K562 (cell line): ENCODE data around the gene QPRT. TPM values are rescaled to one million over a fixed set of nuclear protein-coding genes. Genes with fewer than 3 reads are reported as not detected.

ENCODE experiments used
- BRF1 ChIP-seq: IDR thresholded peaks from 3 replicates; pipeline ENCODE4 v1.6.1; 2011; ENCODE audit warnings: borderline replicate concordance, mild to moderate bottlenecking; ENCODE audit not compliant: insufficient read length; ENCODE audit errors: extremely low read depth
- CBFA2T3 ChIP-seq: fragments of 450-650 bp; IDR thresholded peaks from 2 replicates; pipeline ENCODE4 v1.6.1; 2017
- CREM ChIP-seq: IDR thresholded peaks from 2 replicates; pipeline ENCODE4 v1.6.1; 2014; ENCODE audit warnings: antibody characterized with exemption, low read depth
- CTBP1 ChIP-seq: fragments of 450-650 bp; IDR thresholded peaks from 2 replicates; pipeline ENCODE4 v1.6.1; 2016; ENCODE audit warnings: borderline replicate concordance
- DACH1 ChIP-seq: fragments of 450-650 bp; IDR thresholded peaks from 2 replicates; pipeline ENCODE4 v1.6.1; 2018; ENCODE audit not compliant: partially characterized antibody
- E2F6 ChIP-seq, 2 experiments: IDR thresholded peaks; 2 replicates each; pipeline ENCODE4 v1.6.1; 2011; ENCODE audit warnings: borderline replicate concordance in 1 of 2, control low read depth in 1 of 2, low read depth in 1 of 2, low read length in 1 of 2, mild to moderate bottlenecking in 1 of 2, mixed read lengths in 1 of 2, moderate library complexity in 1 of 2; ENCODE audit not compliant: insufficient read depth in 1 of 2, insufficient read length in 1 of 2, poor library complexity in 1 of 2, severe bottlenecking in 1 of 2; ENCODE audit errors: extremely low read depth in 1 of 2
- E2F8 ChIP-seq: fragments of 450-650 bp; IDR thresholded peaks from 2 replicates; pipeline ENCODE4 v1.7.1; 2018; ENCODE audit warnings: mild to moderate bottlenecking, low read depth; ENCODE audit not compliant: partially characterized antibody
- GATAD2B ChIP-seq: fragments of 450-650 bp; IDR thresholded peaks from 2 replicates; pipeline ENCODE4 v1.6.1; 2017; ENCODE audit warnings: mild to moderate bottlenecking, borderline replicate concordance
- KLF1 ChIP-seq: fragments of 450-650 bp; IDR thresholded peaks from 2 replicates; pipeline ENCODE4 v1.6.1; 2016; ENCODE audit warnings: missing genetic modification characterization, missing compliant biosample characterization
- MBD1 ChIP-seq: fragments of 250-450 bp; sonication (Bioruptor Pico); IDR thresholded peaks from 2 replicates; pipeline ENCODE4 v1.8.0; 2022; ENCODE audit warnings: inconsistent platforms
- MNT ChIP-seq, 2 experiments: fragments of 450-650 bp; conservative IDR thresholded peaks; 2 replicates each; pipeline ENCODE4 v1.6.1; 2017; ENCODE audit warnings: mild to moderate bottlenecking in 2 of 2, moderate library complexity in 2 of 2
- NR2F6 ChIP-seq: fragments of 450-650 bp; formaldehyde crosslinking; IDR thresholded peaks from 2 replicates; pipeline ENCODE4 v1.4.0; 2020; ENCODE audit warnings: mild to moderate bottlenecking
- NRF1 ChIP-seq, 2 experiments: fragments of 450-650 bp; IDR thresholded peaks in 1 of 2; conservative IDR thresholded peaks in 1 of 2; 2 replicates each; pipeline ENCODE4 v1.6.1; 2014; ENCODE audit warnings: mild to moderate bottlenecking in 2 of 2
- TAF7 ChIP-seq: fragments of 450-650 bp; IDR thresholded peaks from 2 replicates; pipeline ENCODE4 v1.6.1; 2016; ENCODE audit warnings: missing genetic modification characterization, missing compliant biosample characterization
- ZBTB33 ChIP-seq: sonication (generic); formaldehyde crosslinking; IDR thresholded peaks from 2 replicates; pipeline ENCODE4 v1.8.1; 2023; ENCODE audit warnings: mild to moderate bottlenecking, missing genetic modification reagents
- ZBTB8A ChIP-seq: fragments of 450-650 bp; IDR thresholded peaks from 2 replicates; pipeline ENCODE4 v1.6.1; 2018; ENCODE audit warnings: mild to moderate bottlenecking, moderate library complexity; ENCODE audit not compliant: partially characterized antibody
- ZNF551 ChIP-seq: fragments of 250-450 bp; sonication (Bioruptor Pico); IDR thresholded peaks from 2 replicates; pipeline ENCODE4 v1.5.0; 2021; ENCODE audit warnings: mild to moderate bottlenecking, moderate library complexity
- ZNF668 ChIP-seq: fragments of 250-450 bp; sonication (Bioruptor Pico); IDR thresholded peaks from 2 replicates; pipeline ENCODE4 v1.8.0; 2022; ENCODE audit warnings: mild to moderate bottlenecking, inconsistent platforms
- polyA plus RNA-seq, 8 experiments: library from polyadenylated mRNA; depleted of rRNA in 4 of 8; stranded (reverse) in 5 of 8; unstranded in 3 of 8; fragments of >200 nt; fragmentation: Nextera tagmentation in 2 of 8; fragmentation: Illumina TruSeq in 1 of 8; extraction: Ambion mirVana in 2 of 8; extraction: Trizol in 1 of 8; gene quantifications; 2 replicates each; pipeline versions ENCODE4 v1.2.1 to v1.2.3, GENCODE V29; 2011 to 2014; ENCODE audit warnings: inconsistent platforms in 1 of 8, missing spikeins in 1 of 8
- total RNA-seq, 7 experiments: library from RNA; depleted of rRNA in 6 of 7; stranded (reverse); fragments of >200 nt in 6 of 7; fragmentation: Illumina TruSeq in 2 of 7; extraction: Trizol in 2 of 7; gene quantifications; 2 replicates each; pipeline versions ENCODE4 v1.2.1 to v1.2.3, GENCODE V29; 2011 to 2021; ENCODE audit warnings: low replicate concordance in 1 of 7

Gene QPRT
- total and polyA plus RNA-seq, 9 of the 15 experiments (the other 6 are each of a cell fraction or from before 2014, with no cell fraction given): 7.7 to 112 (median 64.1) TPM

- TF ChIP-seq ZBTB33 (CRISPR knock-in tag) (peak; percentile 77), CREM (0 out of 2 replicates have a peak, but pooled peaks have one; percentile 2), CBFA2T3 (peak; percentile 19; the same call in 1 of the 2 replicates), NR2F6 (no peak), MBD1 (CRISPR knock-in tag) (no peak), E2F6 (IDR thresholded peaks at IDR 0.05; ENCODE audit: borderline replicate concordance in 1 of 2, extremely low read depth in 1 of 2, insufficient read depth in 1 of 2, insufficient read length in 1 of 2, low read depth in 1 of 2, low read length in 1 of 2, poor library complexity in 1 of 2, severe bottlenecking in 1 of 2) (peak; percentile 77 to 86), ZBTB8A (no peak), DACH1 (peak; percentile 10), KLF1 (tag) (no peak), NRF1 (conservative IDR thresholded peaks at IDR 0.05 in 1 of 2, IDR thresholded peaks at IDR 0.05 in 1 of 2) (peak in 1 of 2 experiments; percentile 51; a peak in 3 of 4 replicates), TAF7 (no peak), ZNF668 (CRISPR knock-in tag) (no peak), GATAD2B (no peak), E2F8 (peak; percentile 32), ZNF551 (CRISPR knock-in tag) (no peak), BRF1 (no peak), MNT (conservative IDR thresholded peaks at IDR 0.05) (0 out of 4 replicates have a peak, but pooled peaks of 1 of the 2 experiments have one; percentile 37), CTBP1 (peak; percentile 24; the same call in 1 of the 2 replicates)
Measured at GRCh38 chr16:29674188-29674587, 4.8 kb upstream of the QPRT start (continued).
